Stimulated activated CD4-positive, alpha-beta T cell treated with anti-CD3 and anti-CD28 coated beads, TNF-alpha, amount 100 ng/mL, for 4 hours (primary cell): ENCODE data around the gene PDXP.

Experiments
- DNase-seq, 3 experiments: peaks; one replicate each; pipeline ENCODE4 v3.0.0-alpha.2; 2020; ENCODE audit warnings: low read depth in 3 of 3

The PDXP gene

GRCh38 chr22:37628830-37629229, 29.7 kb upstream of the PDXP start:
- no peak for DNase-seq

GRCh38 chr22:37629928-37630327, 28.6 kb upstream of the PDXP start:
- no peak for DNase-seq

- no peak for DNase-seq
Observed at GRCh38 chr22:37630839-37631435, 27.6 kb upstream of the PDXP start.

- DNase-seq: no peak
Observed at GRCh38 chr22:37631448-37632173, 26.9 kb upstream of the PDXP start.

GRCh38 chr22:37632174-37633088, 26.1 kb upstream of the PDXP start:
- DNase-seq: no peak

- DNase-seq: no peak
Observed at GRCh38 chr22:37633089-37633624, 25.4 kb upstream of the PDXP start.

GRCh38 chr22:37633625-37634416, 24.7 kb upstream of the PDXP start:
- no peak for DNase-seq

GRCh38 chr22:37634417-37634924, 24.1 kb upstream of the PDXP start:
- DNase-seq: no peak

- no peak for DNase-seq
Observed at GRCh38 chr22:37635157-37635556, 23.4 kb upstream of the PDXP start.

GRCh38 chr22:37636186-37636948, 22.2 kb upstream of the PDXP start:
- no peak for DNase-seq

GRCh38 chr22:37636949-37637273, 21.6 kb upstream of the PDXP start:
- DNase-seq: no peak

- DNase-seq: no peak
Observed at GRCh38 chr22:37638391-37639069, 20.0 kb upstream of the PDXP start.

GRCh38 chr22:37639070-37639760, 19.3 kb upstream of the PDXP start, which contains the start of gene SH3BP1:
Gene SH3BP1 (plus strand): TSS chr22:37639669. CDS start chr22:37639788, 119 bp downstream.
- peak in 1 of 3 experiments; percentile 34 for DNase-seq

- DNase-seq: no peak
Observed at GRCh38 chr22:37639771-37640590, 18.5 kb upstream of the PDXP start.

- DNase-seq: no peak
Observed at GRCh38 chr22:37640591-37641560, 17.6 kb upstream of the PDXP start.

GRCh38 chr22:37641561-37641949, 17.0 kb upstream of the PDXP start:
- no peak for DNase-seq

- DNase-seq: peak; percentile 72 to 89 (median 80)
Observed at GRCh38 chr22:37643225-37643847, 15.2 kb upstream of the PDXP start.
